Measurements from ENCODE around the gene RGP1. TPM values are rescaled to one million over a fixed set of nuclear protein-coding genes. Genes with fewer than 3 reads are reported as not detected.

Gene RGP1
- total RNA-seq, 2 donors from 2014 or later = 18.9 to 25.6 TPM

DNA sequence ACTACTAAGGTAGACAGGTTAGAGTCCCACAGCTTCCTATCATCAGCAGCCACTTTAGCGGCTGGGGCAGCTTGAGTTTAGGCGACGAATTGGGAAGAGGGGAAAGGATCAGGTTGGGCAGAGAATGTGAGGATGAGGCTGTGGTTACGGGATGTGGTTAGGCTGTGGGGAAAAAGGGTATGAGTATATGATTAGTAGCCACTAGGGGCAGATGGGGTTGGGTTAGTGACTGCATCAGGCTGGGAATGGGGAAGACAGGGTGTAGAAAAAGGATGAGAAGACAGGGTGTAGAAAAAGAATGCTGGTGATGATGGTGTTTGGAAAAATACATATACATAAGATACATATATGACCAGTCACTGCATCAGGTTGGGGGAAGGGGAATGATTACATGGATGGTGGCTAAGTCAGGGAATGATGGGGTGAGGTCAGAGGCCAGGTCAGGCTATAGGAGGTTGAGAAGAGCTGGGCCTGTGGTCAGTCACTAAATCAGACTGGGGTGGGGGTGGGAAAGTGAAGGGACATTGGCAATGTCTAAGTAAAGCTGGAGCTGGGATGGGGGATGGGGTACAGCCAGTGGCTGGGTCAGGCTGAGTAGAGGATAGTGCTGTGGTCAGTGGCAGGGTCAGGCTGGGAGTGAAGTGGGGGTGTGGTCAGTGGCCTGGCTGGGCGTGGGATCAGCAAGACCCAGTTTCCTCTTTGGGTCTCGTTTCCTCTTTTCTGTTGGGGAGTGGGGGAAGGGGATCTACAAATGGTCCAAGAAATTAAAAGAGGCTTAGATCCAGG, 19.2 kb upstream of the RGP1 start:
- Mint-ChIP-seq H3K9me3 (no peaks in the 10 kb centered on the region), H3K27ac (no peak overlapping the region), H3K4me1 (peaks cover 13% of the 10 kb centered on the region), H3K36me3 (ENCODE audit: low read depth) (peaks cover 11% of the 10 kb centered on the region), H3K4me3 (no peak overlapping the region), H3K27me3 (no peaks in the 10 kb centered on the region)
- peak; percentile 5 for ATAC-seq (replicated peaks)

DNA sequence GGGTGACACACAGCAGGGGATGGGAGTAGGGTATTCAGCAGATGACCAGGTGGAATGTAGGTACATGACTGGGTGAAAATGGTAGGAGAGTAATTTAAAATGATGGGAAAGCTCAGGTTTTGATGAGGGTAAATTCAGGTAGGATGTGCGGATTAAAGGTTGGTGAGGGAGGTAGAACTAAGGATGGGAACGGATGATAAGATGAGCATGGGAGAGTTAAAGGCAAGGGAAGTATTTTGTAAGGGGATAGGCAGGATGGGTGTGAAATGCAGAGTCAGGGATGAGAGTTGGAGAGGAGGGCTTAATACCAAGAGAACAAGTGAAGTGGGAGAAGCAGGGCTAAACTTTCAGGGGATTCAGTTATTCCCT, 18.6 kb upstream of the RGP1 start:
- no peaks in the 10 kb centered on the region for H3K9me3 Mint-ChIP-seq
- peaks cover 17% of the 10 kb centered on the region for H3K36me3 Mint-ChIP-seq (ENCODE audit: low read depth)
- no peaks in the 10 kb centered on the region for H3K27me3 Mint-ChIP-seq
- ATAC-seq (replicated peaks) = no peak
- H3K4me3 Mint-ChIP-seq = no peak overlapping the region
- H3K27ac Mint-ChIP-seq = no peak overlapping the region
- H3K4me1 Mint-ChIP-seq = peaks cover 13% of the 10 kb centered on the region

DNA sequence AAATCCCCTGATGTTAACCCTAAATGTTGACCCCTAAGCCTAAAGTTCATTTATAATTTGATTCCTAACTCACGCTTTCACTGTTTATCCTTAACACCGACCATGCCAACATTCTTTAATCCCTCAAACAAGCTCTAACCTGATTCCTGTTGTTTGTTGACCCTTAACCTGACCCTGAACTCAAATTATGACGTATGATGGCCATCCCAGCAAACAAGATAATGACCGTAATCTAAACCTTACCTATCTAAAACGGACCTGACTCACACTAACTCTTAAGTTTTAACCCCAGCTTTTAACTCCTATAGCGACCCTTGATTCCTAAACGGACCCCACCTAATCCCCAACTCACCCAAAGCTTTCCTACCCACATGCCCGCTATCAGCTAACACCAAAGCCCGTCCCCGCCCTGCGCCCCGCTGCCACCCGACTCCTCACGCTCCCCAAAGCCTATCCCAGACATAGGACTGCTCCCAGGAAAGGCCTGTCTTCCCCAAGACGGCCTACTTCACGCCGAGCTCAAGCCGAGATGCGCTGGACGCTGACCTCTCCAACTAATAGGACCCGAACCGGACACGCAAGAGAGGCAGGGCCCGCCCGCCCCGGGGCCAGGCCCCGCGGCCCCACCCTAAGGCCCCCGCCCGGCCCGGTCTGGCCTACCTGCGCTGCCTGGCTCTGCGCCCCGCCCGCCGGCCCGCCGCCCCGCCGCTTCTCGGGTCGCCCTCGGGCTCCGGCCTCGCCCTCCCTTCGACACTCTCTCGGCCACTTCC, 17.5 kb upstream of the RGP1 start:
- Mint-ChIP-seq H3K4me3 (no peak overlapping the region), H3K36me3 (ENCODE audit: low read depth) (peaks cover 28% of the 10 kb centered on the region), H3K9me3 (no peaks in the 10 kb centered on the region), H3K27me3 (no peaks in the 10 kb centered on the region), H3K27ac (no peak overlapping the region), H3K4me1 (peaks cover 9% of the 10 kb centered on the region)
- ATAC-seq (replicated peaks) = no peak

DNA sequence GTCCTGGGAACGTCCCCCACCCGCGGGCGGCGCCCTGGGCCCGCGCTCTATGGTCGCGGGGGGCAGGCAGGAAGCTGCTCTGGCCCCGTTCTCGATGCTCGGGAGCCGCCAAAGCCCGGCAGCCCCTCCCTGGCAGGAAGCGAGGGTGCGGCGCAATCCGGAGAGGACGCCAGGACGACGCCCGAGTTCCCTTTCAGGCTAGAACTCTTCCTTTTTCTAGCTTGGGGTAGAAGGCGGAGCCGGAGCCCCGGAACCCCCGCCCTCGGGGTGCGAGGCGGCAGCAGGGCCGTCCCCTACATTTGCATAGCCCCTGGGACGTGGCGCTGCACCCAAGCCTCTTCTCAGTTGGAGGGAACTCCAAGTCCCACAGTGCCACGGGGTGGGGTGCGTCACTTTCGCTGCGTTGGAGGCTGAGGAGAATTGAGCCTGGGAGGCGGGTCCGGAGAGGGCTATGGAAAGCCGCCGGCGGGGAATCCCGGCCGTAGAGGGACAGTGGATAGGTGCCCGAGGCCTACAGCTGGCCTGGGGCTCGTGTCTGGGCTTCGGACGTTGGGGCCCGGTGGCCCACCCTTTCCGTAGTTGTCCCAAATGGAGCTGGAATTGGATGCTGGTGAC, 16.8 kb upstream of the RGP1 start, which contains the start of the genes CREB3 and TLN1:
TSS of gene CREB3 (plus strand) at position 482 of the 615 bp plus-strand sequence. CDS start at position 589, 107 bp downstream.
TSS of gene TLN1 (minus strand) at position 11 of the 615 bp plus-strand sequence. CDS start 6,501 bp downstream, outside the sequence.
- Mint-ChIP-seq H3K4me1 (peaks cover 4% of the 10 kb centered on the region), H3K27me3 (no peaks in the 10 kb centered on the region), H3K27ac (no peak within 1 kb of the TSS), H3K36me3 (ENCODE audit: low read depth) (peaks cover 35% of the 10 kb centered on the region), H3K9me3 (no peaks in the 10 kb centered on the region), H3K4me3 (no peak within 1 kb of the TSS)
- ATAC-seq (replicated peaks) = peak; percentile 84

DNA sequence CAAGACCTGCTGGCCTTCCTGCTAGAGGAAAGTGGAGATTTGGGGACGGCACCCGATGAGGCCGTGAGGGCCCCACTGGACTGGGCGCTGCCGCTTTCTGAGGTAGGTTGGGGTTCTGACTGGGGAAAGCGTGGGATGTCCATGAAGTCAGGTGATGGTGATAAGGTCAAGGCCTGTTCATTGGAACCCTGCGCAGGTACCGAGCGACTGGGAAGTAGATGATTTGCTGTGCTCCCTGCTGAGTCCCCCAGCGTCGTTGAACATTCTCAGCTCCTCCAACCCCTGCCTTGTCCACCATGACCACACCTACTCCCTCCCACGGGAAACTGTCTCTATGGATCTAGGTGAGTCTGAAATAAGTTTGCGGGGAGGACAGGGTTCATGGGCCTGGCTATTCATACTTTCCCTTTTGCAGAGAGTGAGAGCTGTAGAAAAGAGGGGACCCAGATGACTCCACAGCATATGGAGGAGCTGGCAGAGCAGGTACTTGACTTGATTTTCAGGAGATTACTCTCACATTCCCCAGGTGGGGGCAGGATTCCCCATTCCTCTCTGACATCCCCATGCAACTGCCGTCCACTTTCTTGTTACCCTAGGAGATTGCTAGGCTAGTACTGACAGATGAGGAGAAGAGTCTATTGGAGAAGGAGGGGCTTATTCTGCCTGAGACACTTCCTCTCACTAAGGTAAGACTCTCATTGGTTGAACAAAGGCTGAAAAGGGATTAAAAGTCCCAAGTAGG, 16.1 kb upstream of the RGP1 start:
- H3K27me3 Mint-ChIP-seq = no peaks in the 10 kb centered on the region

DNA sequence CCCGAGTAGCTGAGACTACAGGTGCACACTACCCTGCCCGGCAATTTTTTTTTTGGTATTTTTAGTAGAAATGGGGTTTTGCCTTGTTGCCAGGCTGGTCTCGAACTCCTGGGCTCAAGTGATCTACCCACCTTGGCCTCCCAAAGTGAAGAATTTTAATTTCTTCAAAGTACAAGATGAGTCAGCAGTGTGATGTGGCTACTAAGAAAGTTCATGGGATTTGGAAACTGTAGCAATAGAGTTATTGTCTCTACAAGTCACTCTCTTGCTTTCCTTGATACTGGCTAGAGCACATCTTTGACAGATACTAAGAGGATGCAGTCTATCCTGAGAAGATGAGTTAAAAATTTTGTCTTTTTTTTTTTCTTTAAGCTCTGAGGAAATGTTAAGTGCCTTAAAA, 15.0 kb upstream of the RGP1 start:
- Mint-ChIP-seq H3K36me3 (ENCODE audit: low read depth) (peaks cover 53% of the 10 kb centered on the region), H3K27me3 (no peaks in the 10 kb centered on the region), H3K27ac (no peak overlapping the region), H3K4me1 (peaks cover 4% of the 10 kb centered on the region), H3K9me3 (no peaks in the 10 kb centered on the region), H3K4me3 (no peak overlapping the region)
- no peak for ATAC-seq (replicated peaks)

More for the DNA sequence above, 16.1 kb upstream of the RGP1 start:
- Mint-ChIP-seq H3K27ac (no peak overlapping the region), H3K36me3 (ENCODE audit: low read depth) (peaks cover 42% of the 10 kb centered on the region), H3K4me1 (peaks cover 4% of the 10 kb centered on the region), H3K4me3 (no peak overlapping the region), H3K9me3 (no peaks in the 10 kb centered on the region)
- ATAC-seq (replicated peaks) = peak; percentile 31

DNA sequence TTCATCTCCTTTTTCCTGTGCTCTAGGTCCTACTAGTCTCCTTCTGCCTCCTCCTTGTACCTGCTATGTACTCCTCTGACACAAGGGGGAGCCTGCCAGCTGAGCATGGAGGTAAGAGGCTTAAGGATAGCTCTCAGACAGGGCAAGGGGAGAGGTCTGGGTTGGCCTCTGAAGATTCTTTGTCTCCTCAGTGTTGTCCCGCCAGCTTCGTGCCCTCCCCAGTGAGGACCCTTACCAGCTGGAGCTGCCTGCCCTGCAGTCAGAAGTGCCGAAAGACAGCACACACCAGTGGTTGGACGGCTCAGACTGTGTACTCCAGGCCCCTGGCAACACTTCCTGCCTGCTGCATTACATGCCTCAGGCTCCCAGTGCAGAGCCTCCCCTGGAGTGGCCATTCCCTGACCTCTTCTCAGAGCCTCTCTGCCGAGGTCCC, 12.9 kb upstream of the RGP1 start:
- Mint-ChIP-seq H3K36me3 (ENCODE audit: low read depth) (peaks cover 71% of the 10 kb centered on the region), H3K4me1 (peaks cover 4% of the 10 kb centered on the region), H3K9me3 (no peaks in the 10 kb centered on the region), H3K27me3 (no peaks in the 10 kb centered on the region), H3K27ac (no peak overlapping the region), H3K4me3 (no peak overlapping the region)
- ATAC-seq (replicated peaks) = no peak

DNA sequence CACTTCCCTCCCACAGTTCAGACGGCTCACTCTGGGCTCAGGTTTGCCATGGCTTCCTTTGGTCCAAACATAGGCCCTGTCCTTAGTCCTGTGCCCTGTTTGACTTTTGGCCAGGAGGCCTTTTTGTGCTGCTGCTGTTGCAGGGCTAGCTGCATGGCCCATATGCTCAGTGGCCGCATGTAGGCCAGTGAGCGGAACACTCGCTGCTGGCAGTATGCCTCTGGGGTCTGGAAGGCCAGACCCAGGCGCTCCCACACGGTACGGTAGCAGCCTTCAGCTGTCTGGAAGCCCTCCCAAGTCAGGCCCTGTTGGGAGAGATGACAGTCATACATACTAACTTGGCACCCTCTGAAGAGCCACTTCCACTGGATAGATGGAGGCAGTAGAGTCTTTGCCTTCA, 11.9 kb upstream of the RGP1 start:
- no peak for ATAC-seq (replicated peaks)
- Mint-ChIP-seq H3K4me3 (no peak overlapping the region), H3K36me3 (ENCODE audit: low read depth) (peaks cover 80% of the 10 kb centered on the region), H3K4me1 (peaks cover 10% of the 10 kb centered on the region), H3K27ac (no peak overlapping the region), H3K27me3 (no peaks in the 10 kb centered on the region), H3K9me3 (no peaks in the 10 kb centered on the region)

DNA sequence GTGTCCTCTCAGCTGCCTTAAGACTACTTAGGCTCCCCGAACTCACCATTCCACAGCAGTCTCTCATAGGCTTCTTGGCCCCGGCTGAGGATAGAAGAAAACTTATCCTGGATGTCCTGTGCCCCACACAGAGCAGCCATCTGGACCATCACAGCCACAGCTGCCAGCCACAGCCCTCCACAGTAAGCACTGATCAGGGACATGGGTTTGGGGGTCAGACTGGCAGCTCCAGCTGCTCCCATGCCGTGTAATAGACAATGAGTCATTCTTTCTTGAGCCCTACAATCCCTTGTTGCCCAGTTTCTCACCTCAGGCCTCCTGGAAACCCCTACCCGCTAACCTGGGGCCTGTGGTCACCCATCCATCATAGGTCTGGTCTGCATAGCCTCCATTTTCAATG, 10.9 kb upstream of the RGP1 start:
- H3K36me3 Mint-ChIP-seq (ENCODE audit: low read depth) = peaks cover 90% of the 10 kb centered on the region
- H3K4me3 Mint-ChIP-seq = no peak overlapping the region
- H3K9me3 Mint-ChIP-seq = no peaks in the 10 kb centered on the region
- H3K27ac Mint-ChIP-seq = peak overlapping the region; percentile 62
- peaks cover 13% of the 10 kb centered on the region for H3K4me1 Mint-ChIP-seq
- H3K27me3 Mint-ChIP-seq = no peaks in the 10 kb centered on the region
- ATAC-seq (replicated peaks) = no peak

DNA sequence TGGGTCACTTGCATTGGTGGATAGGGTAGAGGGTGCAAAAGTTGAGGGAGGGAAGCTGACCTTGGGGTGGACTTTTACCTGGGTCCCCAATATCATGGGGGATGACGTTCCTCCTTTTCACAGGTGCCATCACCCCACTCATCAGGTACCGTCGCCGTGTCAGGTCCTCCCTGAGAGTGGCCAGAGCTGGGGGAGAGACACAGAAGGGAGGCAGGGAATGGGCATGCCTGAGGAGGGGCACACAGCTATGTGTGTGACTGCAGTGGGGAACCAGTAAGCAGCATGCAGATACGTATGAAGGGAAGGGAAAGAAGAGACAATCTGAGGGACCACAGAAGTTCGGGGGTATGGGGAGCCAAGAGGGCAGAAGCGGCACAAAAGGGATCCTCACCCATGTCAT, 10.2 kb upstream of the RGP1 start:
- no peaks in the 10 kb centered on the region for H3K27me3 Mint-ChIP-seq
- peak overlapping the region; percentile 62 for H3K27ac Mint-ChIP-seq
- H3K4me1 Mint-ChIP-seq = peaks cover 20% of the 10 kb centered on the region
- H3K4me3 Mint-ChIP-seq = no peak overlapping the region
- ATAC-seq (replicated peaks) = no peak
- H3K36me3 Mint-ChIP-seq (ENCODE audit: low read depth) = peaks cover 96% of the 10 kb centered on the region
- H3K9me3 Mint-ChIP-seq = no peaks in the 10 kb centered on the region

DNA sequence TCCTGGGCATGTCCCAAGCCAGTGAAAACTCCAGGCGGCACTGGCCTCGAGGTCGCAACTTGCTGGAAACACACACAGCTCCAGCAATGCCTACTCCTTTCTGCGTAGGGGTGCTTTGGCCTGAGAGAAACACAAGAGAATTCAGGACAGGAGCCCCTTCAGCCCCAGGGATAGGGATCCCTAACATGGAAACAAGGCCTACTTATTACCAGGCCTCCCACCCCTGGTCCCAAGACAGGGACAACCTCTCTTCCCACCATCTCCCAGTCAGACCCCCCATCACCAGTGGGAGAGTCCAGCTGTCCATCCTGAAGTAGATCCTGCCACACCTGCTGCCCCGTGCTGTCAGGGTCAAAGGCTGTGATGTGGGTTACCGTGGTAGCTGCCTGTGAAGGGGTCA, 8.8 kb upstream of the RGP1 start:
- Mint-ChIP-seq H3K4me3 (no peak overlapping the region), H3K27ac (peak overlapping the region; percentile 62), H3K36me3 (ENCODE audit: low read depth) (peaks cover 94% of the 10 kb centered on the region), H3K9me3 (no peaks in the 10 kb centered on the region), H3K4me1 (peaks cover 16% of the 10 kb centered on the region), H3K27me3 (no peaks in the 10 kb centered on the region)
- no peak for ATAC-seq (replicated peaks)

DNA sequence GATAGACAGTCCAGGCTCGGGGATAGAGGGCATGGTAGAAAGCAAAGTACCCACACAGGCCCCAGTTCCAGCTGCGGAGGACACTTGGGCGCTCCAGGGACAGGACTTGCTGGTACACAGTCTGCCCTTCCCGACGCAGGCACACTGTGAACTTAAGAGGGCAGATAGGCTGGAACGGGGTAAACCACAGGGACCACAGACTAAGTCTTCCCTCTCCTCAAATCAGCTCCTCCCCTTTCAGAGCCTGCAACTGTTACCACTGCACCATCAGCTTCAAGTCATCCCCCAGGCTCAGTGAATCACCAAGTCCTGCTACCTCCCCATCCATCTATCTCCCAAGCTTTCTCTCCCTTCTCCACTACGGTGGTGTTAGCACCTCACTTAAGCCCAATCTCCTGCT, 7.3 kb upstream of the RGP1 start:
- H3K36me3 Mint-ChIP-seq (ENCODE audit: low read depth) = peaks cover 91% of the 10 kb centered on the region
- no peaks in the 10 kb centered on the region for H3K9me3 Mint-ChIP-seq
- peak; percentile 79 for ATAC-seq (replicated peaks)
- H3K4me1 Mint-ChIP-seq = peaks cover 28% of the 10 kb centered on the region
- peak overlapping the region; percentile 82 for H3K27ac Mint-ChIP-seq
- no peaks in the 10 kb centered on the region for H3K27me3 Mint-ChIP-seq
- H3K4me3 Mint-ChIP-seq = no peak overlapping the region

DNA sequence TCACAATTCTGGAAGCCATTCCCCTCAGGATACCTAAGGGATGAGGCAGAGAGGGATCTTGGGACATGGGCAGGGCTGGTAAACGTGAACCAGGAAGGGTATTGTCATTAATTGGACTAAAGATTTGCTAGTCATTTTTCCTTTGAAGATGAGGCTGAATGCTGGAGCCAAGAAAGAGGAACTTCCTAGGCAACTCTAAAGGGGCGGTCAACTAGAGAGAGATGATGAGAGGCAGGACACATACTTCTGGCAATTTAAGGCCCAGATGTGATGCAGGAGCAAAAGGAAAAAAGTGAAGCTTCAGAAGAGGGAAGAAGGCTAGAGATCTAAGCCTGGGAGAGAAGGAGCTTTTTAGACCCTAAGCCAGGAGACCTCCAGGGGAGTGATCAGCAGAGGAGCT, 5.6 kb upstream of the RGP1 start:
- peaks cover 41% of the 10 kb centered on the region for H3K4me1 Mint-ChIP-seq
- peaks cover 83% of the 10 kb centered on the region for H3K36me3 Mint-ChIP-seq (ENCODE audit: low read depth)
- H3K27ac Mint-ChIP-seq = peak overlapping the region; percentile 29
- no peaks in the 10 kb centered on the region for H3K9me3 Mint-ChIP-seq
- ATAC-seq (replicated peaks) = no peak
- no peak overlapping the region for H3K4me3 Mint-ChIP-seq
- H3K27me3 Mint-ChIP-seq = no peaks in the 10 kb centered on the region

DNA sequence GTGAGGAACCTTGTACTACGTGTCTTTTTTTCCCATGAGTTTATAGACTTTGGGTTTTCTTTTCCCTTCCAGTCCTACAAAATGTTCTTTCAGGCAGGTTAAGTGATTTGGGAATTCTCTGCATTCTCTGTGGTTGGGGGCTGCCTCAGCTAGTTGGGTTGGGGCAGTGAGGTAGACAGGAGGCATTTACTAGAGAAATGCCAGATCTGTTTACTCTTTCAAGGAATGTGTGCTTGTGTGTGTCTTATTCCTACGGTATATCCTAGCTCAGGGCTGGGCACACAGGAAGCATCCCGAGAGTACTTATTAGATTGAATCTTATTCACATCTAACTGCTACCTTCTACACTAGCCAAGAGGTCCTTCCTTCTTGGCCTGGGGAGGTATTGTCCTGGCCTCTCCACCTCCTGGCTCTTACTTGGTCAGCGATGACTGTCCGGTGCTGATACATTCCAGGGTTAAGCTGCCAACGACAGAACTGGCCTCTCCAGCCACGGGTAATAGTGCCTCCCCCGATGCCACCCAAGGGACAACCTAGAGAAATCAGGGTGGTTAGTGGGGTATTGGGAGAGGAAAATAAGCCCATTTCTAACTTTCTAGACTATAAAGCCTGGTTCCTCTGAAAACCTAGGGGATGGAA, 5.1 kb upstream of the RGP1 start:
- no peak overlapping the region for H3K4me3 Mint-ChIP-seq
- H3K27ac Mint-ChIP-seq = peak overlapping the region; percentile 29
- ATAC-seq (replicated peaks) = no peak
- H3K9me3 Mint-ChIP-seq = no peaks in the 10 kb centered on the region
- peaks cover 41% of the 10 kb centered on the region for H3K4me1 Mint-ChIP-seq
- H3K36me3 Mint-ChIP-seq (ENCODE audit: low read depth) = peaks cover 77% of the 10 kb centered on the region
- no peaks in the 10 kb centered on the region for H3K27me3 Mint-ChIP-seq
